OCI-LY3 (cell line): ENCODE measurements around the gene ZNF521.

Source experiments
- EZH2phosphoT487 ChIP-seq: fragments of 200-600 bp; shearing (Covaris generic); IDR thresholded peaks from 2 replicates; pipeline ENCODE4 v1.6.1; 2018; ENCODE audit warnings: antibody characterized with exemption, mixed run types, low read depth
- TF ChIP-seq, protein P1 (sequence below): fragments of 200-600, 300-600 bp; sonication (generic); IDR thresholded peaks from 2 replicates; pipeline ENCODE4 v1.5.1; 2014; ENCODE audit warnings: antibody characterized with exemption, low read length, low read depth

DNA sequence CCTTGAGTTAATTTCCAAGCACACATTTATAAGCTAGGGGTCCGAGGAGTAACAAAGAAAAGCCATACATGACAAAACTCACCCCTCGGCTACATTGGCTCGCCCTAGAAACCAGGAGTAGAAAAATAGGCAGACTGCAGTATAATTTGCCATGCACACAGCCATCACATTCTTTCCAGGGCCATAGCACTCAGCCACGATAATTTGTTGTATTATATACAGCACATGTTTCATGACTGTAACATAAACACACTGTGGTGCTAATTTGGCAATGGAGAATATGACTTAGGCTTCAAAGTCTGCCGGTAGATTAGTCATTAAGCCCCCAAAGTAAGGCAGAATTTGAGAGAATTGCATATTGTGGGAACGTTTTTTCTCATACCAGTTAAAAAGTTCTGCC is 254.9 kb downstream of the ZNF521 start:
- TF ChIP-seq, protein P1, sequence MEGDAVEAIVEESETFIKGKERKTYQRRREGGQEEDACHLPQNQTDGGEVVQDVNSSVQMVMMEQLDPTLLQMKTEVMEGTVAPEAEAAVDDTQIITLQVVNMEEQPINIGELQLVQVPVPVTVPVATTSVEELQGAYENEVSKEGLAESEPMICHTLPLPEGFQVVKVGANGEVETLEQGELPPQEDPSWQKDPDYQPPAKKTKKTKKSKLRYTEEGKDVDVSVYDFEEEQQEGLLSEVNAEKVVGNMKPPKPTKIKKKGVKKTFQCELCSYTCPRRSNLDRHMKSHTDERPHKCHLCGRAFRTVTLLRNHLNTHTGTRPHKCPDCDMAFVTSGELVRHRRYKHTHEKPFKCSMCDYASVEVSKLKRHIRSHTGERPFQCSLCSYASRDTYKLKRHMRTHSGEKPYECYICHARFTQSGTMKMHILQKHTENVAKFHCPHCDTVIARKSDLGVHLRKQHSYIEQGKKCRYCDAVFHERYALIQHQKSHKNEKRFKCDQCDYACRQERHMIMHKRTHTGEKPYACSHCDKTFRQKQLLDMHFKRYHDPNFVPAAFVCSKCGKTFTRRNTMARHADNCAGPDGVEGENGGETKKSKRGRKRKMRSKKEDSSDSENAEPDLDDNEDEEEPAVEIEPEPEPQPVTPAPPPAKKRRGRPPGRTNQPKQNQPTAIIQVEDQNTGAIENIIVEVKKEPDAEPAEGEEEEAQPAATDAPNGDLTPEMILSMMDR: no peak
- TF ChIP-seq EZH2phosphoT487: no peak
